Measurements from ENCODE around the gene TDG. TPM values are rescaled to one million over a fixed set of nuclear protein-coding genes. Genes with fewer than 3 reads are reported as not detected.

TDG gene
- total RNA-seq, 1 donor from 2014 or later, result 34.2 TPM

- ChIA-PET CTCF (interaction anchor here (0.9 kb wide), 1 partner anchor 89 kb away, joined by 3 read pairs; no protein-coding TSS in a partner anchor), POLR2A (no interaction called here)
- H3K27me3 Mint-ChIP-seq, result no peaks in the 10 kb centered on the region
- no peak for DNase-seq
- H3K4me1 Mint-ChIP-seq, result peaks cover 59% of the 10 kb centered on the region
- H3K27ac Mint-ChIP-seq, result no peak overlapping the region
- intact Hi-C loops (cut with micrococcal nuclease), result no loop called here
- TF ChIP-seq, protein P1, sequence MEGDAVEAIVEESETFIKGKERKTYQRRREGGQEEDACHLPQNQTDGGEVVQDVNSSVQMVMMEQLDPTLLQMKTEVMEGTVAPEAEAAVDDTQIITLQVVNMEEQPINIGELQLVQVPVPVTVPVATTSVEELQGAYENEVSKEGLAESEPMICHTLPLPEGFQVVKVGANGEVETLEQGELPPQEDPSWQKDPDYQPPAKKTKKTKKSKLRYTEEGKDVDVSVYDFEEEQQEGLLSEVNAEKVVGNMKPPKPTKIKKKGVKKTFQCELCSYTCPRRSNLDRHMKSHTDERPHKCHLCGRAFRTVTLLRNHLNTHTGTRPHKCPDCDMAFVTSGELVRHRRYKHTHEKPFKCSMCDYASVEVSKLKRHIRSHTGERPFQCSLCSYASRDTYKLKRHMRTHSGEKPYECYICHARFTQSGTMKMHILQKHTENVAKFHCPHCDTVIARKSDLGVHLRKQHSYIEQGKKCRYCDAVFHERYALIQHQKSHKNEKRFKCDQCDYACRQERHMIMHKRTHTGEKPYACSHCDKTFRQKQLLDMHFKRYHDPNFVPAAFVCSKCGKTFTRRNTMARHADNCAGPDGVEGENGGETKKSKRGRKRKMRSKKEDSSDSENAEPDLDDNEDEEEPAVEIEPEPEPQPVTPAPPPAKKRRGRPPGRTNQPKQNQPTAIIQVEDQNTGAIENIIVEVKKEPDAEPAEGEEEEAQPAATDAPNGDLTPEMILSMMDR (IDR thresholded peaks at IDR 0.05), result no peak
- H3K36me3 Mint-ChIP-seq (ENCODE audit: low read depth), result peaks cover 45% of the 10 kb centered on the region
- ATAC-seq (ENCODE audit: low read depth), result no peak
- H3K4me3 Mint-ChIP-seq, result no peak overlapping the region
- H3K9me3 Mint-ChIP-seq, result no peaks in the 10 kb centered on the region
Observed at GRCh38 chr12:103969391-103969790, 3.7 kb downstream of the TDG start.

DNA sequence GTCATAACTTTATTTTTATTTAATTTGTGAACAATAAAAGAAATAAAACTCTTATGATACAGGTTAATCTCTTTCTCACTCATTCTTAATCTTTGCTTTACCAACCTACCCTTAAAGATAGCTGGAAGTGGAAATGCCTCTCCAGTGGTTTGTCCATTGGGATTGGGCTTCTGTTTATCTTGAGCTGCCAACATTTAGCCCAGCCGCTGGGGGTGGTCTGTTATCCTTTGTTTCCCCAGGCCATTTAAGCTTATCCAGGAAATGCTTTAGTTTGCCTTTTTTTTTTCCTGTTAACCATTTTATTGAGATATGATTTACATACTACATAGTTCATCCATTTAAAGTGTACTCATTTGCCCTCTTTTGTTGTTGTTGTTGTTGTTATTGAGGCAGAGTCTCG lies 8.2 kb downstream of the TDG start:
- TF ChIP-seq, protein P1 (IDR thresholded peaks at IDR 0.05), result no peak
- Mint-ChIP-seq H3K4me3 (no peak overlapping the region), H3K27ac (no peak overlapping the region), H3K27me3 (no peaks in the 10 kb centered on the region), H3K36me3 (ENCODE audit: low read depth) (peaks cover 61% of the 10 kb centered on the region), H3K4me1 (peaks cover 39% of the 10 kb centered on the region), H3K9me3 (no peaks in the 10 kb centered on the region)
- POLR2A ChIA-PET, result interaction anchor here (0.8 kb wide), 1 partner anchor 8 kb away, joined by 4 read pairs; the partner anchor contains the start of gene TDG
- DNase-seq, result no peak
- intact Hi-C loops (cut with micrococcal nuclease), result no loop called here
- CTCF ChIA-PET, result no interaction called here
- ATAC-seq (ENCODE audit: low read depth), result no peak

DNA sequence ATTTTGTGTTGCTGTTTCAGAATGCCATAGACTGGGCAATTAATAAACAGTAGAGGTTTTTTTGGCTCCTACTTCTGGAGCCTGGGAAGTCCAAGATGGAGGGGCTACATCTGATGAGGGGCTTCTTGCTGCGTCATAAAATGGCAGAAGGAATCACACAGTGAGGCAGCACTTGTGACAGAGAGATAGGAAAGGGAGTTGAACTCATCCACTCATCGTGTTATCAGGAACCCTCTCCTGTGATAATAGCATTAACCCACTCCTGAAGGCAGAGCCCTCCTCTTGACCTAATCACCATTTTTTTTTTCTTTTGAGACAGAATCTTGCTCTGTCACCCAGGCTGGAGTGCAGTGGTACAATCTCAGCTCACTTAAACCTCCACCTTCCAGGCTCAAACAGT lies 9.7 kb downstream of the TDG start:
- DNase-seq, result no peak
- intact Hi-C loops (cut with micrococcal nuclease), result loop anchor here (5.0 kb wide), 1 partner anchor 203 kb away; no protein-coding TSS in a partner anchor
- Mint-ChIP-seq H3K27me3 (no peaks in the 10 kb centered on the region), H3K27ac (no peak overlapping the region), H3K4me3 (no peak overlapping the region), H3K36me3 (ENCODE audit: low read depth) (peaks cover 65% of the 10 kb centered on the region), H3K4me1 (peaks cover 32% of the 10 kb centered on the region), H3K9me3 (no peaks in the 10 kb centered on the region)
- POLR2A ChIA-PET, result no interaction called here
- TF ChIP-seq, protein P1 (IDR thresholded peaks at IDR 0.05), result no peak
- no peak for ATAC-seq (ENCODE audit: low read depth)
- CTCF ChIA-PET, result no interaction called here

- TF ChIP-seq, protein P1 (IDR thresholded peaks at IDR 0.05), result no peak
- peak; percentile 90 for ATAC-seq (ENCODE audit: low read depth)
- intact Hi-C loops (cut with micrococcal nuclease), result loop anchor here (1.0 to 5.0 kb wide), 3 partner anchors 94 to 206 kb away; no protein-coding TSS in a partner anchor
- Mint-ChIP-seq H3K9me3 (no peaks in the 10 kb centered on the region), H3K36me3 (ENCODE audit: low read depth) (peaks cover 80% of the 10 kb centered on the region), H3K27me3 (no peaks in the 10 kb centered on the region), H3K4me3 (no peak overlapping the region), H3K27ac (no peak overlapping the region), H3K4me1 (peaks cover 22% of the 10 kb centered on the region)
- no peak for DNase-seq
- ChIA-PET CTCF (interaction anchor here (1.4 kb wide), 1 partner anchor 404 kb away, joined by 4 read pairs; no protein-coding TSS in a partner anchor), POLR2A (interaction anchor here (1.3 kb wide), 1 partner anchor 13 kb away, joined by 3 read pairs; the partner anchor contains the start of gene TDG)
Observed at GRCh38 chr12:103978384-103978982, 12.8 kb downstream of the TDG start.

- POLR2A ChIA-PET, result interaction anchor here (0.6 to 0.9 kb wide), 2 partner anchors 21 to 97 kb away, joined by 3 to 7 read pairs; partner anchors contain the start of gene TDG
- H3K36me3 Mint-ChIP-seq (ENCODE audit: low read depth), result peaks cover 55% of the 10 kb centered on the region
Observed at GRCh38 chr12:103986829-103987228, 21.2 kb downstream of the TDG start.

More at GRCh38 chr12:103986829-103987228, 21.2 kb downstream of the TDG start:
- DNase-seq, result no peak
- Mint-ChIP-seq H3K9me3 (no peaks in the 10 kb centered on the region), H3K4me1 (no peaks in the 10 kb centered on the region), H3K4me3 (no peak overlapping the region), H3K27me3 (no peaks in the 10 kb centered on the region), H3K27ac (no peak overlapping the region)
- TF ChIP-seq, protein P1 (IDR thresholded peaks at IDR 0.05), result no peak
- CTCF ChIA-PET, result no interaction called here
- no peak for ATAC-seq (ENCODE audit: low read depth)
- intact Hi-C loops (cut with micrococcal nuclease), result no loop called here

Data from activated B cell treated with CpG ODN at 0.5 μM for 24 hours (primary cell).